IMR-90 (cell line): ENCODE results near the gene HMCN1. TPM values are rescaled to one million over a fixed set of nuclear protein-coding genes. Genes with fewer than 3 reads are reported as not detected.

Experiments
- ATAC-seq: fragments of 200-7000 bp; cut with Tn5 transposase; 2 replicates; pipeline ENCODE4 v1.9.1; 2020; ENCODE audit warnings: low read depth, mild to moderate bottlenecking, moderate library complexity
- BruUV-seq: library from RNA; stranded (reverse); fragments of 400-500 nt; replicated peaks from 2 replicates; lab custom pipeline; 2021; lab: Mats Ljungman, UMichigan
- CTCF ChIA-PET: fragments of 300-600 bp; formaldehyde crosslinking; extraction: SDS; loops from one replicate; lab custom pipeline; 2021; ENCODE audit warnings: antibody characterized with exemption; lab: Yijun Ruan, JAX
- POLR2A ChIA-PET: fragments of 300-600 bp; sonication (Branson Sonifier 250); formaldehyde crosslinking; loops from one replicate; lab custom pipeline; 2022; ENCODE audit warnings: antibody characterized with exemption; ENCODE audit not compliant: unreplicated experiment; lab: Charles Lee
- DNase-seq: peaks from one replicate; pipeline ENCODE4 v3.0.0; 2013
- H2AFZ ChIP-seq: replicated peaks from 2 replicates; pipeline ENCODE3; 2013; ENCODE audit warnings: low read length, mild to moderate bottlenecking; ENCODE audit not compliant: poor library complexity
- H2AK5ac ChIP-seq: 2 replicates; pipeline ENCODE4 v1.6.1; 2013; ENCODE audit warnings: low read depth, low read length, inconsistent platforms
- H2AK9ac ChIP-seq: replicated peaks from 2 replicates; pipeline ENCODE3; 2013; ENCODE audit warnings: mild to moderate bottlenecking, low read depth, low read length, moderate library complexity; ENCODE audit not compliant: poor library complexity
- H2BK120ac ChIP-seq: 2 replicates; pipeline ENCODE4 v1.6.1; 2013; ENCODE audit warnings: low read depth, low read length, inconsistent platforms
- H2BK15ac ChIP-seq: 3 replicates; pipeline ENCODE4 v1.6.1; 2013; ENCODE audit warnings: low read depth, low read length, inconsistent platforms
- H2BK20ac ChIP-seq: 2 replicates; pipeline ENCODE4 v1.6.1; 2013; ENCODE audit warnings: low read depth, mild to moderate bottlenecking, inconsistent platforms, low read length, moderate library complexity
- H2BK5ac ChIP-seq: 2 replicates; pipeline ENCODE4 v1.6.1; 2013; ENCODE audit warnings: mild to moderate bottlenecking, low read depth, low read length, inconsistent platforms; ENCODE audit not compliant: poor library complexity, severe bottlenecking
- H3K14ac ChIP-seq: replicated peaks from 2 replicates; pipeline ENCODE4 v1.6.1; 2013; ENCODE audit warnings: low read depth, low read length, inconsistent platforms
- H3K18ac ChIP-seq: 2 replicates; pipeline ENCODE4 v1.6.1; 2013; ENCODE audit warnings: low read depth, low read length, control low read depth
- H3K23ac ChIP-seq: 2 replicates; pipeline ENCODE4 v1.6.1; 2013; ENCODE audit warnings: low read depth, low read length, inconsistent platforms
- H3K27ac ChIP-seq: 2 replicates; pipeline ENCODE4 v1.5.1; 2013; ENCODE audit warnings: mild to moderate bottlenecking, control low read depth, low read length; ENCODE audit not compliant: insufficient read depth
- H3K27me3 ChIP-seq: 2 replicates; pipeline ENCODE4 v1.6.1; 2013; ENCODE audit warnings: low read length; ENCODE audit not compliant: control insufficient read depth, insufficient read depth
- H3K36me3 ChIP-seq: 2 replicates; pipeline ENCODE4 v1.6.1; 2013; ENCODE audit warnings: low read length, mixed read lengths; ENCODE audit not compliant: control insufficient read depth, insufficient read depth
- H3K4ac ChIP-seq: 2 replicates; pipeline ENCODE4 v1.6.1; 2013; ENCODE audit warnings: low read depth, low read length, inconsistent platforms
- H3K4me1 ChIP-seq: 2 replicates; pipeline ENCODE4 v1.6.1; 2013; ENCODE audit warnings: low read length, mixed read lengths; ENCODE audit not compliant: control insufficient read depth, insufficient read depth
- H3K4me2 ChIP-seq: 2 replicates; pipeline ENCODE4 v1.6.1; 2013; ENCODE audit warnings: low read depth, mild to moderate bottlenecking, control low read depth, low read length, moderate library complexity
- H3K4me3 ChIP-seq: 2 replicates; pipeline ENCODE4 v1.5.1; 2013; ENCODE audit warnings: low read depth, mild to moderate bottlenecking, control low read depth, low read length, moderate library complexity; ENCODE audit not compliant: insufficient read depth
- H3K56ac ChIP-seq: 2 replicates; pipeline ENCODE4 v1.6.1; 2013; ENCODE audit warnings: low read length, inconsistent platforms; ENCODE audit not compliant: insufficient read depth; ENCODE audit errors: extremely low read depth
- H3K79me1 ChIP-seq, 2 experiments: 2 replicates each; pipeline ENCODE4 v1.6.1; 2013; ENCODE audit warnings: low read length in 2 of 2, inconsistent platforms in 1 of 2, low read depth in 1 of 2
- H3K9ac ChIP-seq: 2 replicates; pipeline ENCODE4 v1.6.1; 2013; ENCODE audit warnings: low read depth, low read length, control low read depth
- H3K9me1 ChIP-seq: 2 replicates; pipeline ENCODE4 v1.6.1; 2013; ENCODE audit warnings: low read length, inconsistent platforms; ENCODE audit not compliant: insufficient read depth
- H3K9me3 ChIP-seq: 2 replicates; pipeline ENCODE4 v1.6.1; 2013; ENCODE audit warnings: low read length; ENCODE audit not compliant: control insufficient read depth, insufficient read depth
- H4K20me1 ChIP-seq: 2 replicates; pipeline ENCODE4 v1.6.1; 2013; ENCODE audit warnings: low read length, inconsistent platforms; ENCODE audit not compliant: insufficient read depth
- H4K5ac ChIP-seq: 2 replicates; pipeline ENCODE4 v1.6.1; 2013; ENCODE audit warnings: mild to moderate bottlenecking, low read depth, low read length, control low read depth
- H4K8ac ChIP-seq, 2 experiments: 2 replicates each; pipeline ENCODE4 v1.6.1; 2013; ENCODE audit warnings: low read depth in 2 of 2, low read length in 2 of 2, control low read depth in 1 of 2, inconsistent platforms in 1 of 2
- H4K91ac ChIP-seq: 2 replicates; pipeline ENCODE4 v1.6.1; 2013; ENCODE audit warnings: low read depth, low read length, inconsistent platforms; ENCODE audit not compliant: insufficient read depth
- BHLHE40 ChIP-seq: fragments of 150-350 bp; IDR thresholded peaks from 2 replicates; pipeline ENCODE4 v1.6.1; 2016; ENCODE audit warnings: mild to moderate bottlenecking, low read depth, low read length
- CHD1 ChIP-seq: IDR thresholded peaks from 2 replicates; pipeline ENCODE4 v1.6.1; 2012; ENCODE audit warnings: low read depth, low read length, improper control_type of control experiment
- CTCF ChIP-seq: conservative IDR thresholded peaks from 2 replicates; pipeline ENCODE4 v1.5.1; 2012; ENCODE audit warnings: mild to moderate bottlenecking, low read depth, low read length, improper control_type of control experiment
- ELK1 ChIP-seq: fragments of 150-350 bp; IDR thresholded peaks from 2 replicates; pipeline ENCODE4 v1.6.1; 2016; ENCODE audit warnings: low read depth, mild to moderate bottlenecking, low read length, moderate library complexity, borderline replicate concordance
- FOS ChIP-seq: fragments of 150-350 bp; IDR thresholded peaks from 2 replicates; pipeline ENCODE4 v1.6.1; 2016; ENCODE audit warnings: low read depth, low read length
- MAFK ChIP-seq: IDR thresholded peaks from 2 replicates; pipeline ENCODE4 v1.6.1; 2012; ENCODE audit warnings: low read depth, low read length, improper control_type of control experiment
- MAZ ChIP-seq: IDR thresholded peaks from 2 replicates; pipeline ENCODE4 v1.6.1; 2012; ENCODE audit warnings: low read depth, mild to moderate bottlenecking, low read length, improper control_type of control experiment, moderate library complexity, borderline replicate concordance
- POLR2A ChIP-seq: IDR thresholded peaks from 2 replicates; pipeline ENCODE4 v1.6.1; 2012; ENCODE audit warnings: mild to moderate bottlenecking, low read depth, low read length
- RAD21 ChIP-seq: IDR thresholded peaks from 2 replicates; pipeline ENCODE4 v1.6.1; 2012; ENCODE audit warnings: low read length, improper control_type of control experiment
- RCOR1 ChIP-seq: IDR thresholded peaks from 2 replicates; pipeline ENCODE4 v1.6.1; 2012; ENCODE audit warnings: mild to moderate bottlenecking, low read length, improper control_type of control experiment; ENCODE audit not compliant: insufficient replicate concordance
- SMC3 ChIP-seq: fragments of 150-350 bp; IDR thresholded peaks from 2 replicates; pipeline ENCODE4 v1.6.1; 2016; ENCODE audit warnings: low read depth, mild to moderate bottlenecking, antibody characterized with exemption, low read length, moderate library complexity
- WGBS, 2 experiments: methylation state at CpG; one replicate each; pipeline versions ENCODE4 v1.1.5 to v1.1.7; 2013; ENCODE audit warnings: missing lambda C conversion rate in 2 of 2; ENCODE audit not compliant: insufficient read length in 1 of 2; ENCODE audit errors: extremely low coverage in 2 of 2; 5-methylcytosine and 5-hydroxymethylcytosine counted together
- dilution Hi-C: fragments of 300-500 bp; cut with HindIII; formaldehyde crosslinking; loops from one replicate; pipeline ENCODE4 v1.14.3; 2018; ENCODE audit warnings: low sequenced_read_pairs; ENCODE audit not compliant: unreplicated experiment
- in situ Hi-C: fragments of 300-500 bp; cut with MboI; formaldehyde crosslinking; loops from 3 replicates; pipeline ENCODE4 v1.14.3; 2019; ENCODE audit warnings: low sequenced_read_pairs, inconsistent platforms, mixed read lengths
- intact Hi-C: fragments of 100-400 bp; cut with micrococcal nuclease; formaldehyde crosslinking; loops from 2 replicates; pipeline ENCODE4 v1.10.0; 2022
- polyA plus RNA-seq, 3 experiments: library from polyadenylated mRNA; depleted of rRNA; stranded (reverse); fragments of >200 nt; gene quantifications; 2 replicates each; pipeline ENCODE4 v1.2.3, GENCODE V29; 2012; ENCODE audit warnings: low replicate concordance in 1 of 3
- total RNA-seq: library from RNA; depleted of rRNA; stranded (reverse); fragments of >200 nt; gene quantifications from 2 replicates; pipeline ENCODE4 v1.2.3, GENCODE V29; 2012

Gene HMCN1
- total and polyA plus RNA-seq, 2 of the 4 experiments (the other 2 are of a cell fraction), result 6.1 to 11.7 TPM

- H3K4ac ChIP-seq, result no peak overlapping the region
- H2BK120ac ChIP-seq, result no peak overlapping the region
- H3K56ac ChIP-seq, result no peak overlapping the region
- H3K9me1 ChIP-seq, result no peaks in the 10 kb centered on the region; the same call in 1 of the 2 replicates
- no peaks in the 10 kb centered on the region for H3K27me3 ChIP-seq
- no peak overlapping the region for H2BK20ac ChIP-seq
- intact Hi-C loops, result loop anchor here (1.0 to 10.0 kb wide), 4 partner anchors 57 to 343 kb away; no protein-coding TSS in a partner anchor
- POLR2A ChIA-PET, result no interaction called here
- peaks cover 4% of the 10 kb centered on the region; the same call in 1 of the 2 replicates for H3K4me1 ChIP-seq
- dilution Hi-C loops, result no loop called here
- no peak overlapping the region for H4K91ac ChIP-seq
- H2BK15ac ChIP-seq, result no peak overlapping the region
- DNase-seq (peak; percentile 80), ATAC-seq (peak; percentile 86)
- H3K4me2 ChIP-seq, result no peak overlapping the region
- H3K79me1 ChIP-seq, result no peaks in the 10 kb centered on the region
- TF ChIP-seq BHLHE40, result no peak
- peak; percentile 73 for TF ChIP-seq RAD21
- peak; percentile 69 for TF ChIP-seq SMC3
- TF ChIP-seq POLR2A, result no peak
- TF ChIP-seq MAZ, result no peak
- TF ChIP-seq CHD1, result no peak
- peak; percentile 74 for TF ChIP-seq CTCF
- peak; percentile 17; the same call in 1 of the 2 replicates for TF ChIP-seq MAFK
- TF ChIP-seq FOS, result 0 out of 2 replicates have a peak, but pooled peaks have one; percentile 29
- TF ChIP-seq ELK1, result no peak
- no peak for TF ChIP-seq RCOR1
- H4K20me1 ChIP-seq, result no peaks in the 10 kb centered on the region
- H4K5ac ChIP-seq, result 0 out of 2 replicates have a peak overlapping the region, but pooled peaks have one; percentile 37
- no peak overlapping the region for H2AK5ac ChIP-seq
- in situ Hi-C loops, result no loop called here
- no TSS peak for BruUV-seq
- H3K14ac ChIP-seq, result no peak overlapping the region
- H2BK5ac ChIP-seq, result peak overlapping the region; percentile 24
- H3K4me3 ChIP-seq, result no peak overlapping the region
- H3K9me3 ChIP-seq, result no peaks in the 10 kb centered on the region
- H3K9ac ChIP-seq, result no peak overlapping the region
- peak overlapping the region; percentile 39; the same call in 1 of the 2 replicates for H3K18ac ChIP-seq
- CTCF ChIA-PET, result interaction anchor here (0.6 to 1.6 kb wide), 10 partner anchors 9 to 274 kb away, joined by 3 to 6 read pairs (median 3); no protein-coding TSS in a partner anchor
- H4K8ac ChIP-seq, result no peak overlapping the region
- no peak overlapping the region for H3K23ac ChIP-seq
- H2AK9ac ChIP-seq, result no peak overlapping the region
- H3K36me3 ChIP-seq, result no peaks in the 10 kb centered on the region
- no CpG with 5 or more reads among the region's 1 CpG for WGBS, 2 experiments
- H3K27ac ChIP-seq, result no peak overlapping the region
- H2AFZ ChIP-seq, result no peak overlapping the region
Measured at GRCh38 chr1:186155594-186155993, 421.4 kb downstream of the HMCN1 start.
